ENCODE measurements around the gene LPO.

The LPO gene

DNA sequence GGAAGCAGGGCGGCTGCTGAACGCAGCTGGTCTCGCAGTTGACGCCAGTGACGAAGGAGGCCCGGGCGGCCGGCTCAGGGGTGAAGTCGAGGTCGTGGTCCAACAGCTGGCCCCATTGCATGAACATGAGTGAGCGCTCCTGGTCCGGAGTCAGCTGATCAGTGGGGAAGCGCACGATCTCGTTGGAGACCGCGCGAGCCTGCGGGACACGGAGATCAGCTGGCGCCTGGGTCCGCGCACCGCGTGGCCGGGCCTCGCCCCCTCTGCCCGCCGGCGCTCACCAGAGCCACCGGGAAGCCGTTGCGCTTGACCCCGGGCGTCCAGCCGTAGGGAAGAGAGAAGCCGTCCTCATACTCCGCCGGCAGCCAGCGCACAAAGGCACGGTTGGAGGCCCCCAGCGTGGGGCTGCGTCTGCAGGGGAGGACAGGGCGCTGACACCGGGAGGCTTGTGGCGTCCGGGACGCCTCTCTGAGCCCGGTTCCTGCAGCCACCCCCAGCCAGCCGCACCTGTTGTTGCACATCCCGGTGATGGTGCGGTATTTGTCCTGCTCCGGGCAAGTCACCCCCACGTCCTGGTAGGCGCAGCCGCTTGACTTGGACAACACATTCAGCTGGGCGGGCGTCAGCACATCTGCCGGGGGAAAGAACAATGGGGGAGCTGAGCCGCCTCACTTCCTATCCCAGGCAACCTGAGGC, 40.8 kb downstream of the LPO start:
- peak; percentile 69 for DNase-seq

- DNase-seq, result no peak
Measured at GRCh38 chr17:58279736-58280479, 41.5 kb downstream of the LPO start.

DNA sequence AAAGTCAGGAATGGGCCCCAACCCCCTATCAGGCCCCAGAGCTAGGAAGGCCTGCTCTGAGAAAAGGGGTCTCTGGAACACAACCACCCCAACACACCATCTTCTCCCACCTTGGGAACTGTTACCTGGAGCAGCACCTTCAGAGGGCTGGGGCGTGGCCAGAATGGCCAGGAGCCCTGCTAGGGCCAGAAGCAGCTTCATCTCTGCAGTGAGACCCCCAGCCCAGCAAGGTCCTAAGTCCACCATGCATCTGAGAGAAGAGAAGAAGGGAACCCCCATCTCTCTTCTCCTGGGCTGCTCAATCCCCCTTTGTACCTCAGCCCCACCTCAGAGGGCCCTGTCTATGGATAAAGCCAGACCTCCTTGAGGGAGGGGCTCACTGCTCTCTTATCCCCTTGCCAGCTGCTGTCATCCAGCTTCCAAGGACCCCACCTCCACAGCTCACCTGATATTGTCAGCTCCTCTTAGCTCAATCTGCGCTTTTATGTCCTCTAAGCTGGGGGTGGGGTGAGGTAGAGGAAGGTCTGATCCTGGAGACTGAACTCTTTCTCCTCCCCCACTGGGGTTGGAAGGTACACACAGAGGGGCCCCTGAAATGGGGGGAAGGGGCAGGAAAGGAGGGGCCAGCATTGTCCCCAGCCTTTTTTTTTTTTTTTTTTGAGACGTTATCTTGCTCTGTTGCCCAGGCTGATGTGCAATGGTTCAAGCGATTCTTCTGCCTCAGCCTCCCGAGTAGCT, 42.3 kb downstream of the LPO start, which contains the start of gene MPO:
MPO (minus strand) TSS at position 456 of the 738 bp plus-strand sequence; CDS start at position 279, 177 bp downstream.
- DNase-seq, result no peak

DNA sequence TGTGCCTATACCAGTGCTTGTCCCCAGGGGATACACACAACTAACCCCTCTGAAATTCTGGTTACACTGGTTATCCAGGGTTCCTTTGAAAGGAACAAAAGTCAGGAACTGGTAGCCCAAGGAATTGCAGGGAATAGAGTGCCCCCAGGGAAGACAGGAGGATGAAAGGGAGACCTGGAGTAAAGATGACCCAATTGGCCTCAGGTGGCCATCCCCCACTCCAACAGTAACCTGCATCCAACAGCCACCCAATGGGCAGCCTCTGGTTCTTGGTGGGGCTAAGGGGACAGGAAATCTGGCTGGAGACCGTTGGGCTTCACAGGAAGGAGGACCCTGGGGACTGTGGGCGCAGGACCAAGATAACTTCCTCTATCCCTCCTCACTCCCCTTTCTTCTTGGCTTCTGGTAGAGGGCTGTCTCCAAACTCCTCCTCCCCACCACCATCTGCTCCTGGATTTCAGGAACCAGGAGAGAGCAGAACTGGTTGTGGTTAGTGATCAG, 43.2 kb downstream of the LPO start:
- no peak for DNase-seq

DNA sequence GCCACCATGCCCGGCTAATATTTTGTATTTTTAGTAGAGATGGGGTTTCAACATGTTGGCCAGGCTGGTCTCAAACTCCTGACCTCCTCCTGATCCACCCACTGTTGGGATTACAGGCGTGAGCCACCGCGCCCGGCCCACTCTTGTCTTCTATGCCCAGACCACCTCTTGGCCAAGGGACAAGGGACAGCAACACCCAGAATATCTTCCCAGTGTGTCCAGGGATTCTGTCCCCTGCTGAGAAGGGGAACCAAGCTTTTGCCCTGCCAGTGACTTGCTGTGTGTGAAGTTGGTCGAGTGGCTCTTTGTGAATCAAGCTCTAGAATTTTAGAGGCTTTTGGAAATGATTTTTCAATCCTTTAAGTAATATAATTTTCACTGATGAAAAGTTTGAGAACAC, 44.1 kb downstream of the LPO start:
- no peak for DNase-seq

- no peak for DNase-seq
Measured at GRCh38 chr17:58283674-58284612, 45.6 kb downstream of the LPO start.

DNA sequence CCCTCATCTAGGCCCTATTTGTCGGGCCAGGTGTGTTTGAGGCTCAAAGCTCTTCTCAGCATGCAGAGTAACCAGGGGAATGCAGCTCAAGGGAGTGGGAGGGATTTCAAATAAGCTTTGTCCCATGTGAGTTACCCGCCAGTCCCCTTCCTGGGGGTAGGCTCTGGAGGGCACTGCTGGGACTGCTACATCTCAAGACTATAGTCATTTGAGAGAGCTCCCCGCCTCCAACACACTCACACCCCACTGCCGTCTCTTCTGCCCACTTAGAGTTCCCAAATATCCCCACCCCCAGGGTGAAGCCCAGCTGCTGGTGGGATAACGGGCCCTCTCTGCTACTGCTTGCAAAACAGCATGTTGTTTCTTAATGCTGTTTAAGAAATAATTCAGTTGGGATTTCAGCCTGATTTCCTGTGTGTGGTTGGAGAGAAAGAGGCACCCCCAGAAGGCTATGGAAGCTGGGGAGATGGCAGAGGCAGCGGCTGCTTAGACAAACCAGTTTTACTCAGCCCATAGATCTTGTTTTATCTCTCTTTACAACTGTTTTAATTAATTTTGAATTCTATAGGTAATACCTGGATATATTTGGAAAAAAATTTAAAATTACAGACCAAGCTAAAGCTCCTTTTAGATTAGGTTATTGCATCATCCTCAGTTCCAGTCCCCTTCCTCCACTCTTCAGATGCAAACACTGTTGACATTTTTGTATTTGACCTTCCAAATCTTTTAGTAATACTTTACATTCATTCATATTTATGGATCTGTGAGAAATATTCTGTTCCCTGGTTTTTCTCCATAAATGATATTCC, 46.4 kb downstream of the LPO start:
- no peak for DNase-seq

GRCh38 chr17:58285422-58285810, 47.0 kb downstream of the LPO start:
- DNase-seq, result no peak

DNA sequence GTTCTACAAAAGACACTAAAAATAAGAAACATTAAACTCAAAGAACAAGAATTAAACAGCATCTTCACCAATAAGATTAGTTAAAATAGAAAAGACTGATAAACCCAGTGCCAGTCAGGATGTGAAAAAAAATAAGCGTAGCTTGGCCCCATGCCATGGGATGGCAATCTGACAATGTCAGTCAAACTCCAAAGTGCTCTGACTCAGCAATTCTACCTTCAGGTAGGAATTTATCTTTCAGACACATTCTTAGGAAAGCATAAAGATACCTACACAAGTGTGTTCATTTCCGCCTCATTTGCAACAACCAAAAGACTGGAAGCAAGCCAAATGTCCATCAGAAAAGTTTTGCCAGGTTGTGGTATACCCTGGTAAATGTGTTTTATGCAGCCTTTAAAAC, 51.5 kb downstream of the LPO start:
- no peak for DNase-seq

- DNase-seq, result no peak
Measured at GRCh38 chr17:58291246-58291645, 52.9 kb downstream of the LPO start.

GRCh38 chr17:58294034-58294433, 55.6 kb downstream of the LPO start:
- DNase-seq, result no peak

GRCh38 chr17:58300336-58300735, 62.0 kb downstream of the LPO start:
- no peak for DNase-seq

DNA sequence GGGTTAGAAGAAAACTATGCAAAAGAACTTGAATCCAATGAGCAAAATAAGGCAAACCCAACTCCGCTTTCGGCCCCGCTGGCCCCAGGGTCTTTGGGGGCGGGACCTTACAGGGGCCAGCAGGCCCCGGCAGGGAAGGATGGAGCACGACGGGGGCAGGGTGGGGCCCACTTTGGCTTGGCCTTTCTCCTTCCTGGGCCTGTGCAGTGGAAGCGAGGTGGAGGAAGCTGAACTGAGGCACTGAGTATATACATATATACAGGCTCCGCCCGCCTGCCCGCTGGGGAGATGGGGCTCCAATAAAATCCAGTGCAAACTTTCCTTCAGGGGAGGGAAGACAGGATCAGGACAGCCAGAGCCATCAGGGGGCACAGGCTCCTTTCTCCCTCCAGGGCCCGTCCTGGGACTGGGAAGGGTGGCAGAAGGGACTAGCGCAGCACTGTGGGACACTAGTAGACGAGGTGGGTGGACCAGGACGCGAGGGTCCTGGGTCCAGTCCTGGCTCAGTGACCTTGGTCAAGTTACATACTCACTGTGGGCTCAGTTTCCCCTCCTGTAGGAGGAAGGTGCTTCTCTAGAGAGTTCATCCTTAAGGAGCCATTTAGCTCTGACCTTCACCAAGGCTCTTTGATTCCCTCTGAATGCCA, 63.2 kb downstream of the LPO start:
- DNase-seq, result no peak

- DNase-seq, result no peak
Measured at GRCh38 chr17:58302171-58302918, 64.0 kb downstream of the LPO start.

- DNase-seq, result no peak
Measured at GRCh38 chr17:58302919-58303585, 64.7 kb downstream of the LPO start.

DNA sequence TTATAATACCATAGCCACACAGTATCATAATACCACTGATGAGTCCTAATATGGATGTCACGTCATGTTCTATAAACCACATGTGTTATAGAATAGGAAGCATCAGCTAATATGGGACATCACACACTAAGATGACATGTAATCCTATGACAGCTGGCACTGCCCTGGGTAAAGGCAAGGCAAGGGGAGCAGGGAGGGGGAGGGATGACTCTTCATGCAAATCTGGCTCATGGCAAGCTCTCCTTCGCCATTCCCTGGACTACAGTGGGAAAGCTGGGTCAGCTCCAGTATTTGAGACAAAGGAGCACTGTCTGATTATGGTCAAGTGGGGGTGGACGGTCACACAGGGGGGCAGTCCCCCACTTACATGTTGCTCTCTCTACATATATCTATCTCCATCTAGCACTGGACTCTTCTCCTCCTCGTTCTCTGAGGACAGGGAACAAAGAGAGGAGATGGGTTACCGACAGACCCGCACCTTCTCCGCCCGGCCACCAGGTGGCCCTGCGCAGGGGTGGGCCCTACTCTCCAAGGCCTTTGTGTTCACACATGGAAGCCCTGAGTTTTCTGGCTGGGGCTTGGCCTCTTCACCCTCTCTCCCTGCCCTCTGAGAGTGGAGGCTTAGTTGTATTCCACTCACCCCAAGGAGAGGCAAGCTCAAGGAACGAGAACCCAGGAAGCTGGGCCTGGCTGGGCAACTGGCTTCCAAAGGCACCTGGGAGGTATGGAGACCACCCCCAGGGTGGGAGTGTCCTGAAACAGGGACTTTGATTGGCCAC, 65.8 kb downstream of the LPO start:
- peak; percentile 48 for DNase-seq

DNA sequence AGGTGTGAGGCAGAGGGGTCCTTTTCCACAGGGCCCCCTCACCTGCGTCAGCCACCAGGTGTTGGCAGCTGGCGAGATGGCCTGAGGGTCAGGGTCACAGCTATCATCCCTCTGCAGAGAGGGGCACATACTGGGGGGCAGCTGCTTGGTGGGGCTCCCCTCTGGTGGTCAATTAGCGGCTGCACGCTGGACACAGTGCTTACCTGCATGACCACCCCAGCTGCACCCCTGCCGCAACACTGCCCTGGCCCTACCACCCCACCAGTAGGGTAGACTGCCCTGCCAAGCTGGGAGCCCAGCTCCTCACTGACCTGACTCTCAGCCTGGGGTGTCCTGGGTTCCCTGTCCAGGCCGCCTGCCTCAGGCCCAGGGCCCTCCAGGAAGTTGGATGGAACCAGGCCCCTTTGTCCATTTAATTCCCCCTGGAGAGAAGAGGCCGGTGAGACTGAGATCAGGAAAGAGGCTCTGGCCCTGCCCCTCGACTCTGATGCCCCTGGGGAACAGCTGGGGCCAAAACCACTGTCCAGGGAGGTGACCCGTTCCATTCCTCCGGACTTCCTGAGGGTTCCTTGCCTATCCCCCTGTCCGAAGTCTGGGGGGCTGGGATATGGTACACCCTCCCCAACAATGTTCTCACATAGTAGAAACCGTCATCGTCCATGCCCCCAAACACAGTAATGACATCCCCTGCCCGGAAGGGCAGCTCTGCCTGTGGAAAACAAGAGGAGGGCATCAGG, 66.5 kb downstream of the LPO start:
- no peak for DNase-seq

DNA sequence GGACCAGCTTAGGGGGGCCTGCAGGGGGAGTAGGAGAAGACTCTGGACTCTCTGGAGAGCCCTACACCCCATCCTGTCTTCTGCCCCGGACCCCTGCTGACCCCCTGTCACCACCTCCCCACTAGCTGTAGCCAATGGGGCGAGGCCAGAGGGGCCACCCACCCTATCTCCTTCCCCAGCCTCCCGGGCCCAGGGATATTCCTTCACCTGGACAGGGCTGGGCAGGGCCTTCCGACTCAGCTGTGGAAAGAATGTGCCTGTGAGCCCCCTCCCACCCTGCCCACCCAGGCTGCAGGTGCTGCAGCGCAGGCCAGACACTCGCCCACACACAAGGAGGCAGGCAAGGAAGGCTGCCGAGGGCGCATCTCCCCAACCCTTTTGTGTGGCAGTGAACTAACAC, 67.2 kb downstream of the LPO start:
- DNase-seq, result no peak
